Renal pelvis (tissue), 12 donors: Measurements from ENCODE around the gene HDGFL3. TPM values are rescaled to one million over a fixed set of nuclear protein-coding genes. Genes with fewer than 3 reads are reported as not detected.
"Not testable (repeated sequence)": the region's sequence is repeated elsewhere in the genome, so short reads cannot be mapped to it uniquely, and the experiment has no call there.

ENCODE experiments used
- DNase-seq: peaks from one replicate; pipeline ENCODE4 v3.0.0-alpha.2; 2013
- long read RNA-seq, 16 experiments: transcript quantifications; one replicate each; lab custom pipeline, GENCODE V29; 2026
- polyA plus RNA-seq, 3 donors: library from polyadenylated mRNA; unstranded; fragments of 120-200 nt; gene quantifications; one replicate each; pipeline ENCODE4 v1.2.1, GENCODE V29; 2013; ENCODE audit not compliant: insufficient read length in 3 of 3

HDGFL3 gene
- polyA plus RNA-seq: 10 to 100 TPM; 77.1 to 95.1 (median 81.2) TPM
- long read RNA-seq, donor 1, full-length matches to known transcripts: 24 of 44 reads
- long read RNA-seq, donor 1, partial matches to known transcripts: 20 of 44 reads
- long read RNA-seq, donor 1, other reads (novel, unspliced or antisense): 0 of 44 reads
- long read RNA-seq, donor 2, full-length matches to known transcripts: 38 of 47 reads
- long read RNA-seq, donor 2, partial matches to known transcripts: 9 of 47 reads
- long read RNA-seq, donor 2, other reads (novel, unspliced or antisense): 0 of 47 reads
- long read RNA-seq, donor 3, full-length matches to known transcripts: 21 of 43 reads
- long read RNA-seq, donor 3, partial matches to known transcripts: 22 of 43 reads
- long read RNA-seq, donor 3, other reads (novel, unspliced or antisense): 0 of 43 reads
- long read RNA-seq, donor 4, full-length matches to known transcripts: 24 of 37 reads
- long read RNA-seq, donor 4, partial matches to known transcripts: 13 of 37 reads
- long read RNA-seq, donor 4, other reads (novel, unspliced or antisense): 0 of 37 reads
- long read RNA-seq, donor 5, full-length matches to known transcripts: 9 of 18 reads
- long read RNA-seq, donor 5, partial matches to known transcripts: 9 of 18 reads
- long read RNA-seq, donor 5, other reads (novel, unspliced or antisense): 0 of 18 reads
- long read RNA-seq, donor 6, full-length matches to known transcripts: 29 of 42 reads
- long read RNA-seq, donor 6, partial matches to known transcripts: 13 of 42 reads
- long read RNA-seq, donor 6, other reads (novel, unspliced or antisense): 0 of 42 reads
- long read RNA-seq, donor 7, full-length matches to known transcripts: 40 of 64 reads
- long read RNA-seq, donor 7, partial matches to known transcripts: 24 of 64 reads
- long read RNA-seq, donor 7, other reads (novel, unspliced or antisense): 0 of 64 reads
- long read RNA-seq, donor 8, full-length matches to known transcripts: 14 of 30 reads
- long read RNA-seq, donor 8, partial matches to known transcripts: 16 of 30 reads
- long read RNA-seq, donor 8, other reads (novel, unspliced or antisense): 0 of 30 reads
- long read RNA-seq, donor 9, full-length matches to known transcripts: 42 of 57 reads
- long read RNA-seq, donor 9, partial matches to known transcripts: 15 of 57 reads
- long read RNA-seq, donor 9, other reads (novel, unspliced or antisense): 0 of 57 reads
- long read RNA-seq, donor 10, full-length matches to known transcripts: 23 of 39 reads
- long read RNA-seq, donor 10, partial matches to known transcripts: 16 of 39 reads
- long read RNA-seq, donor 10, other reads (novel, unspliced or antisense): 0 of 39 reads
- long read RNA-seq, donor 11, full-length matches to known transcripts: 22 of 31 reads
- long read RNA-seq, donor 11, partial matches to known transcripts: 9 of 31 reads
- long read RNA-seq, donor 11, other reads (novel, unspliced or antisense): 0 of 31 reads
- long read RNA-seq, donor 12, full-length matches to known transcripts: 35 of 52 reads
- long read RNA-seq, donor 12, partial matches to known transcripts: 17 of 52 reads
- long read RNA-seq, donor 12, other reads (novel, unspliced or antisense): 0 of 52 reads
- long read RNA-seq, donor 13, full-length matches to known transcripts: 14 of 19 reads
- long read RNA-seq, donor 13, partial matches to known transcripts: 5 of 19 reads
- long read RNA-seq, donor 13, other reads (novel, unspliced or antisense): 0 of 19 reads
- long read RNA-seq, donor 14: 0 reads
- long read RNA-seq, donor 15: 0 reads
- long read RNA-seq, donor 16, full-length matches to known transcripts: 23 of 33 reads
- long read RNA-seq, donor 16, partial matches to known transcripts: 10 of 33 reads
- long read RNA-seq, donor 16, other reads (novel, unspliced or antisense): 0 of 33 reads

DNA sequence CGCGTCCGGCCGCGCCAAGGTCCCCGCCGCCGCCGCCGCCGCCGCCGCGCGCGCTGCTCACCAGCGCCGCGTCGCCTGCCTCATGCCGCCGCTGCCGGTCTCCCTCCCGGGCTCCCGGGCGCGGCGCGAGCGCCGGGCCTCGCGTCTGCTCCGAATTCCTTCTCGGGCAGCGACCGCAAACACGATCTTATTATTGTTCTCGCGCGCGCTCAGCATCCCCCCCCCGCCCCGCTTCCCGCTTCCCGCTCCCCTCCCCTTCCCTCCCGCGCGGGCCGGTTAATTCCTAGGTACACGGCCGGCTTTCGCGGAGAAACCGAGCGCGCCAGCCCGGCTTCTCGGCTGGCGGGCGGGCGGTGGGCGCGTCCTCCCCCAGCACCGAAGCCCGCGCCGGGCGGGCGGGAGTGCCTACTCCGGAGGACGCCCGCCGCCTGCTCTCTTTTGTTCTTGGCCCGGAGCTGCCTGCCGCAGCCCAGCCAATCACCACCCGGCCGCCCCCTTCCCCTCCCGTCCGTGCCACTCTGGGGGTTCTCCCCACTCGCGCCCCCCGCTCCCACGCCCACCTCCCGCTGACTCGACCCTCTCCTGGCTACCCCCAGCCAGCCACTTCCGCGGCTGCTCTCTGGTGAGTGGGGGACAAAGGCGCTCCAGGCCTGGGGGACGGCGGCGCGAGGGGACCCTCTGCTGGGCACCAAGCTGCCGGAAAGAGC is at the start of gene HDGFL3:
Gene HDGFL3, minus strand, starts transcription at position 164 of the 707 bp plus-strand sequence. CDS start 409 bp downstream, outside the sequence.
- peak; percentile 76 for DNase-seq

DNA sequence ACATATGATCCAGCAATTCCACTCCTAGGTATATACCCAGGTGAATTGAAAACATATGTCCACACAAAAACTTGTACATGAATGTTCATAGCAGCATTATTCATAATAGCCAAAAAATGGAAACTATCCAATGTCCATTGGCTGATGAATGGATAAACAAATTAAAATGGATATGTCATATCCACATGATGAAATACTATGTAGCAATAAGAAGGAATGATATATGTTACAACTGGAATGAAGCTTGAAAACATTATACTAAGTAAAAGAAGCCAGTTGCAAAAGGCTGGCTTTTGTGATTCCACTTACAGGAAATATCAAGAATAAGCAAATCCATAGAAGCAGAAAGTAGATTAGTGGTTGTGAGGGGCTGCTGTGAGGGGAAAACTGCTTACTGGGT is 43.2 kb upstream of the HDGFL3 start:
- no peak for DNase-seq

DNA sequence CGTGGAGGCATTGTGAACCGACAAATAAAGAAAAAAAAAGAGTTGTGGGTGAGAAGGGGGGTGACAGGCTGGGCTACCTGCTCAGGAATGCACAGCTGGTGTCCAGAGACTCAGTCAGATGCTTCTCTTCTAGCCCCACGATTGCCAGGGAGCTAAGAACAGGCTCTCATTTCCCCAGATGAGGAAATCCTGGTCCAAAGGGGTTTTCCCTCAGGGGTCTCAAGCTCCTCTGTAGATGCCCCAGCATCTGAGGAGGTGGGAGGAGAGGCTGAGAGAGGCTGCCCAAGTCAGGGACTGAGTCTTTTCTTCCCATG is 41.4 kb upstream of the HDGFL3 start:
- DNase-seq: no peak

DNA sequence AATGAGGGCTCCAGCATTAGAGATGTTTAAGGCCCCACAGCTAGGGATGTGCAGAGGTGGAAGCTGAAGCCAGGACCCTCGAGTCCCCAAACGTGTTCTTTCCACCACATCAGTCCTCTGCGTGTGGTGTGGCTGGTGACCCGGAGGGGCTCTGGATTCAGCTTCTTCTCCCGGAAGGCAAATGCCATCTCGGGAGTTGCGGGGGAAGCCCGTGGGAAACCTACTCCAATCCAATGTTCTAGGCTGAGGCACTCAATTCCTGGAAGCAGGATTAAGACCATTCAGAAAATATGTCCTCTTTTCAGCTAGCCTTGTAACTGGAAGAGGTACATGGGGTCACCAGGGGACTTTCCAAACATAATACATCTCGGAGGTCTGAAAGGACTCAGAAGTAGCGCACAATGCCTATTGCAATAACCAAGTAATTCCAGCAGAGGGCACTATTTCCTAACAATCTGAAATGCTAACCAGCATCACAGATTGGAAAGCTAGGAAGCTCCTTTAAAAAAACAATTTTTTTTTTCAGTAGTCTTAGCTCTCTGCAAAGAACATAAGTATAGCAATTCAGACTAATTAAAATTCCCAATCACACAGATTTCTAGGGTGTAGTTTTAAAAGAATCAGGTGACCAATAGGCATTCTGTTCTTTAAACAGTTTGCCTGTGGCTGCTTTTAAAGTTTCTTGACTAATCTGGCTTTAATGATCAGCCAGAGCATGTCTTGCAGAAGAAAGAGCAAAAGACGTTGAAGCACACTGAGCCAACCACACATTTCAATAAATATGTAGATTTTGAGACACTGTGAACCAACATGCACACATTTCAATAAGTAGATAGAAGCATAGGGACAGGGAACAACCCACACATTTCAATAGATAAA is 40.8 kb upstream of the HDGFL3 start:
- DNase-seq: peak; percentile 71

DNA sequence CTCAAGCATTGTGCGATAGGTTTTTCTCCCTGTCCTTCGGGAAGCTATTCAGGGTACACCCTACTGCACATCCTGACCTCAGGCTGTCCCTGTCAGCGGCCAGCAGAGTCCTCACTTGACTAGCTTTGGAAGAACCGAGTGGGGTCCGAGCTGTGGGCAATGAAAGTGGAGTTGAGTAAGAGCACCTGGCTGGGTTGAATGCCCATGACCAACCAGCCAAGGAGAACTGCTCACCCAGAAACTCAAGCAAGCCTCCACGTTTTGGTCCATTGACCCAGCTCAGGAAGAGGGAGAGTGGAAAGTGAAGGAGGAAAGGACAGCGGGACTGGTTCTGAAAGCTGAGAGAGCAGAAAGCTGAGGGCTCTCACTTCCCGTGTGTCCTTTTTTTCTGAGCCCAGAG is 36.0 kb upstream of the HDGFL3 start:
- no peak for DNase-seq

DNA sequence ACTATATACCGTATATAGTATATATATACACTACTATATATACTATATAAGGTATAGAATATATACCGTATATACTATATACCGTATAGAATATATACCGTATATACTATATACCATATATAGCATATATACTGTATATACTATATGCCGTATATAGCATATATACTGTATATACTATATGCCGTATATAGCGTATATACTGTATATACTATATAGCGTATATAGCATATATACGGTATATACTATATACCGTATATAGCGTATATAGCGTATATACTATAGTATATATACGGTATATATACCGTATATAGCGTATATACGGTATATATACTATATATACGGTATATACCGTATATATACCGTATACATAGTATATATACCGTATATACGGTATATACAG is 22.6 kb upstream of the HDGFL3 start:
- DNase-seq: no peak

DNA sequence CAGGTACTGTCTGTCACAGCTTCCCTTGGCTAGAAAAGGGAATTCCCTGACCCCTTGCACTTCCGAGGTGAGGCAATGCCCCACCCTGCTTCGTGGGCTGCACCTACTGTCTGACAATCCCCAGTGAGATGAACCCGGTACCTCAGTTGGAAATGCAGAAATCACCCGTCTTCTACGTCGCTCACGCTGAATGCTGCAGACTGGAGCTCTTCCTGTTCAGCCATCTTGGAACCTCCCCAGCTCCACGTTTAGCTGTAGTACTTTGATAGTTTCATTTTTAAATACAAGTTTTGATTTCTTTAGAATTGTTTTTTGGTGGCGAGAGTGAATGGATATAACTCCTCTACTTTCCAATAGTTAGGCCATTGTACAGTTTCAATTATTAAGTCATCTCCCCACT is 17.8 kb upstream of the HDGFL3 start:
- DNase-seq: no peak

DNA sequence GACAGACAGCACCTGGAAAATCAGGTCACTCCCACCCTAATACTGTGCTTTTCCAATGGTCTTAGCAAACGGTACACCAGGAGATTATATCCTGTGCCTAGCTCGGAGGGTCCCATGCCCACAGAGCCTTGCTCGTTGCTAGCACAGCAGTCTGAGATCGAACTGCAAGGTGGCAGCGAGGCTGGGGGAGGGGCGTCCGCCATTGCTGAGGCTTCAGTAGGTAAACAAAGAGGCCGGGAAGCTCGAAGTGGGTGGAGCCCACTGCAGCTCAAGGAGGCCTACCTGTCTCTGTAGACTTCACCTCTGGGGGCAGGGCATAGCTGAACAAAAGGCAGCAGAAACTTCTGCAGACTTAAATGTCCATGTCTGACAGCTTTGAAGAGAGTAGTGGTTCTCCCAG is 14.2 kb upstream of the HDGFL3 start:
- DNase-seq: not testable (repeated sequence)

DNA sequence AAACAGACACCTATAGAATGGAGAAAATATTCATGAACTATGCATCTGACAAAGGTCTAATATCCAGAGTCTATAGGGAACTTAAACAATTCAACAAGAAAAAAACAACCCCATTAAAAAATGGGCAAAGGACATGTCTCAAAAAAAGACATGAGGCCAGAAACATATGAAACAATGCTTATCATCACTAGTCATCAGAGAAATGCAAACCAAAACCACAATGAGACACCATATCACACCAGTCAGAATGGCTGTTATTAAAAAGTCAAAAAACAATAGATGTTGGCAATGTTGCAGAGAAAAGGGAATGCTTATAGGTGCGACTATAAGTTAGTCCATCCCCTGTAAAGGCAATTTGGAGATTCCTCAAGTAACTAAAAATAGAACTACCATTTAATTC is 11.4 kb upstream of the HDGFL3 start:
- no peak for DNase-seq

DNA sequence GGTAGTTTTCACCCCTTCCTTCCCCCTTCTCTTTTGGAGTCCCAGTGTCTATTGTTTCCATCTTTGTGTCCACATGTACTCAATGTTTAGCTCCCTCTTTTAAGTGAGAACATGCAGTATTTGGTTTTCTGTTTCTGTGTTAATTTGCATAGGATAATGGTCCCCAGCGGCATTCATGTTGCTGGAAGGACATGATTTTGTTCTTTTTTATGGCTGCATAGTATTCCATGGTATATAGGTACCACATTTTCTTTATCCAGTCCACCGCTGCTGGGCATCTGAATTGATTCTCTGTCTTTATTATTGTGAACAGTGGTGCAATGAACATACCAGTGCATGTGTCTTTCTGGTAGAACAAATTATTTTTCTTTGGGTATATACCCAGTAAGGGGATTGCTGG is 7.7 kb upstream of the HDGFL3 start:
- DNase-seq: no peak

DNA sequence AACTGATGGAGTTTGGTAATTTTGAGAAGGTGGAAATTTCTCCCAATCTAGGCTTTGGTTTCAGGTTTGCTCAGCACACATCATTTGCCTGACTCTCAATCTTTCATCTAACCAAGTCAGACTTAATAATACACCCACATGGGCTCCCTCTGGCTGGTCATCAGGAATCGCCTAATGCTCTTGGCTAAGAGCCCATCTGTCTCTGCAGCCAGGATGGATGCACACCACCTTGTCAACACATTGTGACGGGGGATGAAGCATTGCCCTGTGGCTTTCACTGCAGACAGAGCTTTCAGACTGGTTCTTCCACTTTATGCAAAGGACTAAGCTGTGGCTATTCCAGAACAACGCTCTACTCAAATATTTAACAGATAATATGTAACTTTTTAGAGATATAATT is 3.0 kb upstream of the HDGFL3 start:
- DNase-seq: no peak

DNA sequence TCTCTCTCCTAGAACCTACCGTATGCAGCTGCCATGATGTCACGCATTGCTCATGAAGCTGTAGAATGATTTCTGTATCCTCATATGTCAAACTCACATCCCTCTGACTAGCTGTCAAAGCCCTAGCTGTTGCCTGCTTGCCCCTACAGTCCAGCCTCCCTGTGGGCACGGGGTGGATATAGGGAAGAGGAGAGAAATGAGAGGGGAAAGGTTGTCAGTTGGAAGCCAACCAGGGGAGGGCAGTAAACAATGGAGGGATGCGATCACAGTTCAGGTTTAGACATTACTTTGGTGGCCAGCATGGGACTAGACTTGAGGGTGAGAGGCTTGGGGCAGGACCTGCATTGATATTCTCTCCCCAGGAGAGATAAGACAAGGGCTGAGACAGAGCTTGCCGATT is 1.7 kb upstream of the HDGFL3 start:
- DNase-seq: no peak

DNA sequence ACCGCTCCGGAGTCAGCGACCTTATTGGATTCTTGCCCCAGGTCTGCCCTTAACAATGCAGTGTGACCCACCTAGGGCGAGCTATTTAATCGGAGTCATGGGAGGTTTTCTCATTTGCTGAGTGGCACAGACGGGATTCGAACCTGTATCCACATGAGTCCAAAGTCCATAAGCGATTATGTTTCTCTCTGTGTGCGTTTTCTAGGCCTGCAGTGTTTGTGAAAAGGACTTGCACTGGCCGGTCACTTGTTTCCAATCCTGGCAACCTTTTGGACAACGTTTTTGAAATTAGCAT is 691 bp upstream of the HDGFL3 start:
- no peak for DNase-seq

DNA sequence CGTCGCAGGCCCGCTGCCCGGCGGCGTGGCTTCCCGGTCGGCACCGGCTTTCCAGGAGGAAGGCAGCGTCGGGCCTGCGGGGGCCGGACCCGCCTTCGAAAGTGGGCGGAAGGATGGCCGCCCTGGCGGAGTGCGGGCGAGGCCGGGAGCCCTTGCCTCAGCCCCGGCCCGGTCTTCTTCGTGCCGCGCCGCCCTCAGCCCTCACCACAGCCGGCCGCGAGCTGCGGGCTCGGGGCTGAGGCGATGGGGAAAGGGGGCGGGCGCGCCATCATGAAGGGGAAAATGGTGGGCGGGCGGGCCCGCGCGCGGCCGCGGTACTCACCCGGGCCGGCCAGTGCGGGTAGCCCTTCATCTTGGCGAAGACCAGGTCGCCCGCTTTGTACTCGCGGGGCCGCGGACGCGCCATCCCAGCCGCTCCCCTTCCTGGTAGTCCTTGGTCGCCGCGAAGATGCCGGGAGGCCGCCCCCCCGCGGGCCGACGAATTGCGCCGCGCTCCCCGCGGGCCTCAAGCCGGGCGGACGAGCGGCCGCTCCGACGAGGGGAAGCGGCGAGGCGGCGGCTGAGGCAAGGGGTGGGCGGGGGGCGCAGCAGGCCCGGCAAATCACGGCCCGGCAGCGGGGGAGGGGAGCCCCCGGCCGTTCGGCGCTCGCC is 489 bp downstream of the HDGFL3 start:
- DNase-seq: peak; percentile 57

DNA sequence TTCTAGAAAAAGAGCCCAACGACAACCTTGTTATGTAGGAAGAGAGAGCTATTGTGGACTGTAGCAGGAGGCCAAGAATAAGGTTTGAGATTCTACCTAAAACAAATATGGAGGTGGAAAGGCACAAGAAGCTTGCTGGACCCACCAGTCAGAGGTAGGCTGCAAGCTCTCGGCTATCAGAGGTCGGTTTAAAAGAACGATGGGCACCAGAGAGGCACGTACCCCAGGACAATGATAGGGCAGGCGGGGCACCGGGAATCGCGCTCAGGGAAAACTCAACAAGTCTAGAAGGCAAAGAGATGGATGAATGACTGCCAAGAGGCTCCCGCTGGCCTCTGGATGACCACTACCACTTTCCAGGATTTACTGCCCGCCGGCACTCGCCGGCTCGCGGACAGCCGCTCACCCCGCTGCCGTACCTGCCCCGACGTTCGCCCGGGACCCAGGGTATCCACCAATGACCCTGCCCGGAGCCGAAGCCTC is 1.1 kb downstream of the HDGFL3 start:
- DNase-seq: no peak

DNA sequence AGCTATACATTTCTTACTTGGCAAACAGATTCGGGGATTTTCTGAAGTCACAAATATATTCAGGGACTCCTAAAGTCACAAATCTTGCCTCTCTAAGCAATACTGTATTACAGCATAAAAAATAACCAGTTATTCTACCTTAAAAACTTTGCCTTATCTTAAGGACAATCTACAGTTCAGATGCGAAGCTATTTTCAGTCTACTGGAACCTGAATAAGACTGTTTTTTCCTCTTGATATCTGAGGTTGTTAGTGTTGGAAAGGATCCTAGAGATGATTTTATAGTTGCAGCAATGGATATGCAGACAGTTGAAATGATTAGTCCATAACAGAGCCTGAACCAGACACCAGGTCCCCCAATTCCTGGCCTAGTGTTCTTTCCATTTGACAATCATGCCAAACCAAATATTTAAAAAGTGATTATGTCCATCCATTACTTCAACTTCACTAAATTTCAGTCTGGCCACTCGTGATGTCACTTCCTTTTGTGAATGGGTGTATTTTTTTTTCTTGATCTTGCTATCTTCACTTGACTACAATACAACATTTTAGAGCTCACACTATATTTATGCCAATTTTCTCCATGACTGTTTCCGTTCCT is 1.8 kb downstream of the HDGFL3 start:
- no peak for DNase-seq

DNA sequence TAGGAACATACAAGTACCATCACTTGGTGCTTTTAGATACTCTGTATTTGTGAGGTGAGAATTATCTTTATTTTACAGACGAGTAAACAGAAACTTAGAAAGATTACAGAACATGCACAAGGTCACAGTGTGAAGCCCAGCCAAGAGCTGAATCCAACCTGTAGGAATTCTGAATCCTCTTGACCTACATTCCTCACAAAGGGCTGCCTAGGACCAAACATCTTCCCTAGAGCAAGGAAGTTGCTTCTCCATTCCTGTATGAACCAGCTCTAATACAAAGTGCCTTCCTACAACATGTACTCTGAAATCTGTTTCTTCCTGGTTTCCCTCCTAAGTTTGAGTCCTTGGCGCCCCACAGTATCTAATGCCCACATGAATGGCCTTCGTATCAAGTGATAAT is 2.9 kb downstream of the HDGFL3 start:
- DNase-seq: no peak

DNA sequence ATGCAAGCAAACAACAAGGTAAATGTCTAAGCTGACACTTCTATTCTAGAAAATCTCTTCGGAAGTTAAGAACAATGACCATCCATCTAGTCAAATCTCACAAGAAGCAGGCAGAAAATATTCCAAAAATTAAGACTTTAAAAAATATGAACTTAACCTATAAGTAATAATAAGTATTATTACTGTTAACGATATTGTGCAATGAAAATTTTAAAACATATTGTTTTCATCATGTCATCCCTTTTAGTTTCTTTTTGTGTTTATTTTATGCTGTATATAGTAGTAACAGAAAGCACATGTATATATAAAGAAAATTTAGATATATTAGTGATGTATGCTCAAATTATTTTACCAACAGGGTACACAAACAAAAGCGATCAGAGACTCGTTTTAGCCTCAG is 4.1 kb downstream of the HDGFL3 start:
- DNase-seq: no peak
